HCT116 (cell line): ENCODE measurements around the gene NOC2L. TPM values are rescaled to one million over a fixed set of nuclear protein-coding genes. Genes with fewer than 3 reads are reported as not detected.

Experiments
- ATAC-seq: fragments of 200-7000 bp; cut with Tn5 transposase; 2 replicates; pipeline ENCODE4 v1.9.1; 2020; ENCODE audit warnings: mild to moderate bottlenecking, moderate library complexity
- BruUV-seq: library from RNA; stranded (reverse); fragments of 400-500 nt; replicated peaks from 2 replicates; lab custom pipeline; 2021; lab: Mats Ljungman, UMichigan
- CTCF ChIA-PET: fragments of 300-600 bp; sonication (Branson Sonifier 250); formaldehyde crosslinking; loops from one replicate; lab custom pipeline; 2021; ENCODE audit warnings: antibody characterized with exemption; lab: Charles Lee
- POLR2A ChIA-PET: fragments of 300-600, 350-600 bp; sonication (Branson Sonifier 250); formaldehyde crosslinking; loops from one replicate; lab custom pipeline; 2021; ENCODE audit warnings: antibody characterized with exemption; lab: Charles Lee
- RAD21 ChIA-PET, 2 experiments: fragments of 300-600 bp; sonication (Branson Sonifier 250); formaldehyde crosslinking; loops; one replicate each; lab custom pipeline; 2023; ENCODE audit warnings: low total read pairs in 2 of 2; ENCODE audit not compliant: uncharacterized antibody in 2 of 2, unreplicated experiment in 2 of 2, low non-redundant PET in 1 of 2; lab: Charles Lee
- DNase-seq: peaks from one replicate; pipeline ENCODE4 v3.0.0-alpha.2; 2010; ENCODE audit warnings: low read depth, low spot score
- H2AFZ ChIP-seq: fragments of 200-600 bp; shearing (Covaris generic), sonication (generic); 2 replicates; pipeline ENCODE4 v1.6.1; 2017; ENCODE audit warnings: low read depth, mixed run types, mixed read lengths, antibody characterized with exemption, low read length; ENCODE audit not compliant: poor library complexity, severe bottlenecking
- H3K27ac ChIP-seq: 2 replicates; pipeline ENCODE4 v1.5.1; 2012; ENCODE audit warnings: low read depth, low read length
- H3K27me3 ChIP-seq: fragments of 200-600 bp; sonication (generic); 2 replicates; pipeline ENCODE4 v1.6.1; 2016; ENCODE audit warnings: mixed run types, low read length, mixed read lengths; ENCODE audit not compliant: insufficient read depth
- H3K36me3 ChIP-seq, 2 experiments: fragments of 200-500 bp in 1 of 2; fragments of 200-600 bp in 1 of 2; sonication (Bioruptor generic) in 1 of 2; sonication (generic) in 1 of 2; 2 replicates each; pipeline versions ENCODE4 v1.5.1 to v1.6.1; 2014 to 2016; ENCODE audit warnings: low read length in 2 of 2, inconsistent platforms in 1 of 2, mixed read lengths in 1 of 2, mixed run types in 1 of 2; ENCODE audit not compliant: insufficient read depth in 2 of 2, control insufficient read depth in 1 of 2
- H3K4me1 ChIP-seq, 2 experiments: fragments of 200-600 bp in 1 of 2; sonication (generic) in 1 of 2; 2 replicates each; pipeline versions ENCODE4 v1.5.1 to v1.6.1; 2012 to 2017; ENCODE audit warnings: low read length in 2 of 2, inconsistent platforms in 1 of 2, mild to moderate bottlenecking in 1 of 2, mixed read lengths in 1 of 2, mixed run types in 1 of 2, moderate library complexity in 1 of 2; ENCODE audit not compliant: insufficient read depth in 2 of 2, control insufficient read depth in 1 of 2
- H3K4me2 ChIP-seq: fragments of 200-600 bp; sonication (generic); 2 replicates; pipeline ENCODE4 v1.6.1; 2017; ENCODE audit warnings: mixed run types, low read length, mixed read lengths
- H3K4me3 ChIP-seq, 2 experiments: fragments of 200-600 bp in 1 of 2; sonication (generic) in 1 of 2; replicated peaks in 1 of 2; 2 replicates each; pipeline ENCODE4 v1.5.1; 2011 to 2016; ENCODE audit warnings: low read length in 2 of 2, control low read depth in 1 of 2, low read depth in 1 of 2, mild to moderate bottlenecking in 1 of 2, mixed read lengths in 1 of 2, mixed run types in 1 of 2
- H3K79me2 ChIP-seq: fragments of 200-600 bp; sonication (generic); 2 replicates; pipeline ENCODE4 v1.6.1; 2017; ENCODE audit warnings: mild to moderate bottlenecking, mixed run types, low read length, moderate library complexity, mixed read lengths; ENCODE audit not compliant: insufficient read depth
- H3K9ac ChIP-seq: fragments of 200-600 bp; sonication (generic); 2 replicates; pipeline ENCODE4 v1.6.1; 2016; ENCODE audit warnings: low read length, mixed read lengths
- H3K9me2 ChIP-seq: fragments of 200-600 bp; sonication (generic), shearing (Covaris generic); 2 replicates; pipeline ENCODE4 v1.6.1; 2017; ENCODE audit warnings: mixed run types, mild to moderate bottlenecking, moderate library complexity; ENCODE audit not compliant: insufficient read depth
- H3K9me3 ChIP-seq, 2 experiments: fragments of 200-500 bp in 1 of 2; fragments of 200-600 bp in 1 of 2; sonication (Bioruptor generic) in 1 of 2; sonication (generic) in 1 of 2; 2 replicates each; pipeline ENCODE4 v1.6.1; 2014 to 2017; ENCODE audit warnings: low read length in 2 of 2, mixed read lengths in 2 of 2, inconsistent platforms in 1 of 2, low read depth in 1 of 2, mild to moderate bottlenecking in 1 of 2, mixed run types in 1 of 2, moderate library complexity in 1 of 2; ENCODE audit not compliant: control insufficient read depth in 1 of 2, insufficient read depth in 1 of 2
- H4K20me1 ChIP-seq: fragments of 200-600 bp; sonication (generic), shearing (Covaris generic); 2 replicates; pipeline ENCODE4 v1.6.1; 2017; ENCODE audit warnings: mixed run types, mild to moderate bottlenecking, moderate library complexity; ENCODE audit not compliant: insufficient read depth
- CBX3 ChIP-seq: IDR thresholded peaks from 2 replicates; pipeline ENCODE4 v1.6.1; 2012; ENCODE audit warnings: low read depth
- CTCF ChIP-seq, 3 experiments: fragments of 200-600 bp in 1 of 3; sonication (generic) in 1 of 3; IDR thresholded peaks in 2 of 3; conservative IDR thresholded peaks in 1 of 3; 2 replicates each; pipeline ENCODE4 v1.5.1; 2012 to 2017; ENCODE audit warnings: low read depth in 2 of 3, low read length in 2 of 3, antibody characterized with exemption in 1 of 3, borderline replicate concordance in 1 of 3, control low read depth in 1 of 3, mild to moderate bottlenecking in 1 of 3, mixed read lengths in 1 of 3, mixed run types in 1 of 3, moderate library complexity in 1 of 3; ENCODE audit not compliant: insufficient read depth in 1 of 3
- ELF1 ChIP-seq: IDR thresholded peaks from 2 replicates; pipeline ENCODE4 v1.6.1; 2012; ENCODE audit warnings: low read depth, borderline replicate concordance
- FOSL1 ChIP-seq: IDR thresholded peaks from 2 replicates; pipeline ENCODE4 v1.6.1; 2012; ENCODE audit warnings: low read depth
- JUND ChIP-seq: IDR thresholded peaks from 2 replicates; pipeline ENCODE4 v1.6.1; 2012
- MAX ChIP-seq: IDR thresholded peaks from 2 replicates; pipeline ENCODE4 v1.6.1; 2012
- POLR2A ChIP-seq: IDR thresholded peaks from 2 replicates; pipeline ENCODE4 v1.7.0; 2011; ENCODE audit warnings: borderline replicate concordance; ENCODE audit not compliant: insufficient read depth, insufficient read length; ENCODE audit errors: extremely low read depth
- REST ChIP-seq: IDR thresholded peaks from 2 replicates; pipeline ENCODE4 v1.6.1; 2012; ENCODE audit warnings: low read depth
- SIN3A ChIP-seq: IDR thresholded peaks from 2 replicates; pipeline ENCODE4 v1.6.1; 2012; ENCODE audit warnings: low read depth
- SP1 ChIP-seq: IDR thresholded peaks from 2 replicates; pipeline ENCODE4 v1.6.1; 2012; ENCODE audit warnings: low read depth
- TCF7L2 ChIP-seq: IDR thresholded peaks from 2 replicates; pipeline ENCODE4 v1.7.0; 2011; ENCODE audit warnings: borderline replicate concordance, inconsistent platforms; ENCODE audit not compliant: insufficient read depth, insufficient read length; ENCODE audit errors: extremely low read depth
- YY1 ChIP-seq: IDR thresholded peaks from 2 replicates; pipeline ENCODE4 v1.6.1; 2011; ENCODE audit warnings: low read length, low read depth, moderate library complexity, mild to moderate bottlenecking; ENCODE audit not compliant: insufficient replicate concordance; ENCODE audit errors: extremely low read depth
- ZFX ChIP-seq: fragments of 450-650 bp; IDR thresholded peaks from 2 replicates; pipeline ENCODE4 v1.6.1; 2017
- ZNF274 ChIP-seq: fragments of 200-500 bp; sonication (Bioruptor generic); IDR thresholded peaks from 2 replicates; pipeline ENCODE4 v1.6.1; 2014; ENCODE audit warnings: mild to moderate bottlenecking, low read depth, low read length, inconsistent platforms
- intact Hi-C: fragments of 100-400 bp; cut with micrococcal nuclease; formaldehyde crosslinking; loops from 2 replicates; pipeline ENCODE4 v1.10.0; 2022
- total RNA-seq: library from RNA; stranded (reverse); gene quantifications from one replicate; pipeline ENCODE4 v1.2.1, GENCODE V29; 2021; ENCODE audit not compliant: unreplicated experiment

NOC2L gene
- total RNA-seq, 1 experiment from 2014 or later = 260 TPM

- BruUV-seq = no TSS peak
- H3K4me1 ChIP-seq = peaks cover 0 to under 1% of the 10 kb centered on the region in 2 experiments; a peak in 1 of 4 replicates
- no peak overlapping the region for H2AFZ ChIP-seq
- intact Hi-C loops = no loop called here
- ChIA-PET POLR2A (no interaction called here), RAD21 (no interaction called here), CTCF (no interaction called here)
- H3K27ac ChIP-seq = no peak overlapping the region
- no peaks in the 10 kb centered on the region for H3K9me3 ChIP-seq
- no peaks in the 10 kb centered on the region for H3K27me3 ChIP-seq
- H3K36me3 ChIP-seq = peaks cover 49 to 85% of the 10 kb centered on the region in 2 experiments
- no peak for ATAC-seq
- H4K20me1 ChIP-seq = no peaks in the 10 kb centered on the region; the same call in 1 of the 2 replicates
- H3K9ac ChIP-seq = no peak overlapping the region
- H3K9me2 ChIP-seq = no peaks in the 10 kb centered on the region
- H3K79me2 ChIP-seq = peaks cover 47% of the 10 kb centered on the region
- H3K4me2 ChIP-seq = no peak overlapping the region
- TF ChIP-seq MAX = no peak
- no peak for TF ChIP-seq CBX3
- no peak for TF ChIP-seq SIN3A
- TF ChIP-seq SP1 = no peak
- TF ChIP-seq YY1 = no peak
- no peak for TF ChIP-seq JUND
- no peak for TF ChIP-seq ZFX
- TF ChIP-seq CTCF (IDR thresholded peaks at IDR 0.05 in 2 of 3, conservative IDR thresholded peaks at IDR 0.05 in 1 of 3; ENCODE audit: borderline replicate concordance in 1 of 3, insufficient read depth in 1 of 3, low read depth in 2 of 3, low read length in 2 of 3) = no peak
- no peak for TF ChIP-seq POLR2A
- TF ChIP-seq TCF7L2 = no peak
- no peak for TF ChIP-seq ELF1
- no peak for TF ChIP-seq REST
- TF ChIP-seq FOSL1 = no peak
- no peak for TF ChIP-seq ZNF274
- H3K4me3 ChIP-seq = no peak overlapping the region
- no peak for DNase-seq
Observed at GRCh38 chr1:952201-952600, 6.9 kb downstream of the NOC2L start.
